Mesenchymal stem cell (in vitro differentiated cells and primary cell): ENCODE data around the gene CASKIN2.

Source experiments
- DNase-seq: peaks from one replicate; pipeline ENCODE4 v3.0.0-alpha.2; 2013
- H2AFZ ChIP-seq: one replicate; pipeline ENCODE4 v1.6.1; 2013; ENCODE audit warnings: low read depth, mild to moderate bottlenecking, control low read depth, inconsistent platforms, low read length, moderate library complexity
- H2AK5ac ChIP-seq: 2 replicates; pipeline ENCODE4 v1.6.1; 2013; ENCODE audit warnings: low read length, moderate library complexity, mild to moderate bottlenecking, inconsistent platforms; ENCODE audit not compliant: severe bottlenecking
- H2BK120ac ChIP-seq: one replicate; pipeline ENCODE4 v1.6.1; 2013; ENCODE audit warnings: low read depth, mild to moderate bottlenecking, inconsistent platforms, low read length, moderate library complexity
- H2BK12ac ChIP-seq, 2 experiments: one replicate each; pipeline ENCODE4 v1.6.1; 2013; ENCODE audit warnings: inconsistent platforms in 2 of 2, low read length in 2 of 2, mild to moderate bottlenecking in 2 of 2, moderate library complexity in 2 of 2, control low read depth in 1 of 2
- H2BK15ac ChIP-seq: one replicate; pipeline ENCODE4 v1.6.1; 2013; ENCODE audit warnings: mild to moderate bottlenecking, low read depth, inconsistent platforms; ENCODE audit not compliant: poor library complexity, severe bottlenecking
- H2BK5ac ChIP-seq: 2 replicates; pipeline ENCODE4 v1.6.1; 2013; ENCODE audit warnings: low read depth, mild to moderate bottlenecking, low read length, control low read depth, inconsistent platforms; ENCODE audit not compliant: poor library complexity, severe bottlenecking
- H3K14ac ChIP-seq, 2 experiments: one replicate each; pipeline ENCODE4 v1.6.1; 2013; ENCODE audit warnings: inconsistent platforms in 2 of 2, low read length in 2 of 2, control low read depth in 1 of 2, mild to moderate bottlenecking in 1 of 2, moderate library complexity in 1 of 2
- H3K18ac ChIP-seq, 2 experiments: one replicate each; pipeline ENCODE4 v1.6.1; 2013; ENCODE audit warnings: inconsistent platforms in 2 of 2, low read length in 2 of 2, control low read depth in 1 of 2, low read depth in 1 of 2, mild to moderate bottlenecking in 1 of 2
- H3K23ac ChIP-seq, 2 experiments: one replicate each; pipeline ENCODE4 v1.6.1; 2013; ENCODE audit warnings: inconsistent platforms in 2 of 2, low read length in 2 of 2, mild to moderate bottlenecking in 2 of 2, moderate library complexity in 2 of 2, control low read depth in 1 of 2
- H3K27ac ChIP-seq: 2 replicates; pipeline ENCODE4 v1.5.1; 2013; ENCODE audit warnings: mild to moderate bottlenecking, moderate library complexity, low read length, control low read depth, inconsistent platforms; ENCODE audit not compliant: poor library complexity, severe bottlenecking
- H3K27me3 ChIP-seq, 2 experiments: 2 replicates each; pipeline versions ENCODE4 v1.6.1 to v1.7.0; 2013; ENCODE audit warnings: low read length in 2 of 2, mild to moderate bottlenecking in 2 of 2, moderate library complexity in 2 of 2, control low read depth in 1 of 2, inconsistent platforms in 1 of 2; ENCODE audit not compliant: control insufficient read depth in 1 of 2, insufficient read depth in 1 of 2
- H3K36me3 ChIP-seq, 2 experiments: 2 replicates each; pipeline versions ENCODE4 v1.6.1 to v1.7.0; 2013; ENCODE audit warnings: low read length in 2 of 2, control low read depth in 1 of 2, inconsistent platforms in 1 of 2, low read depth in 1 of 2, mild to moderate bottlenecking in 1 of 2; ENCODE audit not compliant: insufficient read depth in 2 of 2, control insufficient read depth in 1 of 2
- H3K4ac ChIP-seq, 2 experiments: one replicate each; pipeline ENCODE4 v1.6.1; 2013; ENCODE audit warnings: inconsistent platforms in 2 of 2, low read length in 2 of 2, mild to moderate bottlenecking in 2 of 2, moderate library complexity in 2 of 2, control low read depth in 1 of 2, low read depth in 1 of 2
- H3K4me1 ChIP-seq: 2 replicates; pipeline ENCODE4 v1.6.1; 2013; ENCODE audit warnings: low read depth, low read length, control low read depth; ENCODE audit not compliant: control insufficient read depth, insufficient read depth
- H3K4me2 ChIP-seq: 2 replicates; pipeline ENCODE4 v1.6.1; 2013; ENCODE audit warnings: low read length, mild to moderate bottlenecking, inconsistent platforms; ENCODE audit not compliant: poor library complexity, severe bottlenecking
- H3K4me3 ChIP-seq, 2 experiments: 2 replicates each; pipeline versions ENCODE4 v1.5.1 to v1.7.0; 2013; ENCODE audit warnings: low read length in 2 of 2, mild to moderate bottlenecking in 2 of 2, control low read depth in 1 of 2, low read depth in 1 of 2; ENCODE audit not compliant: insufficient read depth in 1 of 2
- H3K79me1 ChIP-seq: replicated peaks from 2 replicates; pipeline ENCODE4 v1.6.1; 2013; ENCODE audit warnings: mild to moderate bottlenecking, control low read depth, low read length, inconsistent platforms; ENCODE audit not compliant: poor library complexity, severe bottlenecking
- H3K9ac ChIP-seq: 2 replicates; pipeline ENCODE4 v1.7.0; 2013; ENCODE audit warnings: mild to moderate bottlenecking, low read length, moderate library complexity
- H3K9me3 ChIP-seq: 2 replicates; pipeline ENCODE4 v1.7.0; 2013; ENCODE audit warnings: mild to moderate bottlenecking, low read length; ENCODE audit not compliant: control insufficient read depth
- H4K8ac ChIP-seq: one replicate; pipeline ENCODE4 v1.6.1; 2013; ENCODE audit warnings: inconsistent platforms, mild to moderate bottlenecking, low read length, moderate library complexity
- H4K91ac ChIP-seq: one replicate; pipeline ENCODE4 v1.6.1; 2013; ENCODE audit warnings: mild to moderate bottlenecking, low read length, inconsistent platforms
- WGBS: methylation state at CpG from one replicate; pipeline ENCODE4 v1.1.7; 2013; ENCODE audit warnings: mixed read lengths; 5-methylcytosine and 5-hydroxymethylcytosine counted together

CASKIN2 gene

DNA sequence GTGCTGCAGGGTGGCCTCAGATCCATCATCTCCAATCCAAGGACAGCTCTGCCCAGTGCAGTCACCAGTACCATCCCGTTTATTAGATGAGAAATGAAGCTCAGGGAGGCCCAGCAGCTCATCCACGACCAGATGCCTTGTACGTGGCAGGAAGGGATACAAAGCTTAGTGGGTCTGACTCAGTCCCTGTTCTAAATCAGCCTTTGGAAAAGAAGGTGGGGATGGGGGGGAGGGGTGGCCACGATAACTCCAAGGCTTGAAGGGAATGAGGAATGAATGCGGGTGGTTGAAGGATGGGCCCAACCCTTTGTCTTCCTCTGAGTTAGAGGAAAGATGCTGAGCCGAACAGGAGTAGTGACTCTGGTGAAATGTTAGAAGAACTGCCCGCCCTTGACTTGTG, 35.9 kb upstream of the CASKIN2 start:
- no peaks in the 10 kb centered on the region for H3K9me3 ChIP-seq
- 42% methylated on average over 7 of the region's 7 CpGs for WGBS
- H2BK12ac ChIP-seq = peak overlapping the region; percentile 78 to 90
- H3K4me2 ChIP-seq = no peak overlapping the region
- peak overlapping the region in 1 of 2 experiments; percentile 68 for H3K18ac ChIP-seq
- H3K79me1 ChIP-seq = no peaks in the 10 kb centered on the region
- H2AK5ac ChIP-seq = peak overlapping the region; percentile 71
- H3K36me3 ChIP-seq = no peaks in the 10 kb centered on the region
- H2AFZ ChIP-seq = no peak overlapping the region
- H3K9ac ChIP-seq = no peak overlapping the region
- peak overlapping the region; percentile 71 for H2BK120ac ChIP-seq
- peak; percentile 16 for DNase-seq
- peak overlapping the region; percentile 5 for H2BK5ac ChIP-seq
- peak overlapping the region in 1 of 2 experiments; percentile 7 for H3K14ac ChIP-seq
- no peak overlapping the region for H2BK15ac ChIP-seq
- peak overlapping the region in 1 of 2 experiments; percentile 50 for H3K23ac ChIP-seq
- peaks cover 4 to 37% of the 10 kb centered on the region in 2 experiments for H3K27me3 ChIP-seq
- no peak overlapping the region for H3K27ac ChIP-seq
- peak overlapping the region in 1 of 2 experiments; percentile 73 for H3K4ac ChIP-seq
- H4K8ac ChIP-seq = peak overlapping the region; percentile 87
- no peak overlapping the region for H3K4me3 ChIP-seq
- H3K4me1 ChIP-seq = peaks cover 28% of the 10 kb centered on the region
- peak overlapping the region; percentile 25 for H4K91ac ChIP-seq

DNA sequence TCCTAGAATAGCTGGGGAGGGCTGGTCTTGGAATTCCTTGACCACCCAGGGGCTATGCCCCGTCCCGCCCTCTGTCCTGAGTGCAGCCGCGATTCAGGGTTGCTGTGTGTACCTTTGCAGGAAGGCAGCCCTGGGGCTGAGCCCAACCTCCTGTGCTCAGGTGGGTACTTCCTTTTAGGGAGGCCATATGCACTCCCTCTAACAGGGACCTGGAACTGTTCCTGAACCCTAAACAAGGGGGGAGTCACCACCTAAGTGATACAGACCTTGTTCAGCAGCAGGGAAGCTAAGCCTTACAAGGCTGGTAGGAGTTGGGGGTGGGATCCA, 34.8 kb upstream of the CASKIN2 start:
- DNase-seq = no peak
- no peaks in the 10 kb centered on the region for H3K36me3 ChIP-seq
- H2BK15ac ChIP-seq = no peak overlapping the region
- no peaks in the 10 kb centered on the region for H3K9me3 ChIP-seq
- no peak overlapping the region for H2BK120ac ChIP-seq
- peaks cover 4 to 48% of the 10 kb centered on the region in 2 experiments for H3K27me3 ChIP-seq
- no peak overlapping the region for H3K9ac ChIP-seq
- H2BK12ac ChIP-seq = no peak overlapping the region
- no peak overlapping the region for H4K8ac ChIP-seq
- H3K4me3 ChIP-seq = no peak overlapping the region
- no peak overlapping the region for H3K23ac ChIP-seq
- no peak overlapping the region for H2AFZ ChIP-seq
- H4K91ac ChIP-seq = no peak overlapping the region
- H3K4ac ChIP-seq = no peak overlapping the region
- no peak overlapping the region for H3K18ac ChIP-seq
- no peak overlapping the region for H3K14ac ChIP-seq
- no peak overlapping the region for H3K27ac ChIP-seq
- no peak overlapping the region for H2AK5ac ChIP-seq
- H2BK5ac ChIP-seq = no peak overlapping the region
- H3K79me1 ChIP-seq = no peaks in the 10 kb centered on the region
- WGBS = 80% methylated on average over 4 of the region's 4 CpGs
- H3K4me2 ChIP-seq = no peak overlapping the region
- H3K4me1 ChIP-seq = peaks cover 22% of the 10 kb centered on the region

GRCh38 chr17:75549246-75550138, 34.2 kb upstream of the CASKIN2 start:
- H3K36me3 ChIP-seq = no peaks in the 10 kb centered on the region
- no peaks in the 10 kb centered on the region for H3K9me3 ChIP-seq
- H3K4ac ChIP-seq = peak overlapping the region in 1 of 2 experiments; percentile 24
- no peak overlapping the region for H3K9ac ChIP-seq
- peak overlapping the region; percentile 52 for H2AK5ac ChIP-seq
- H2BK15ac ChIP-seq = no peak overlapping the region
- no peaks in the 10 kb centered on the region for H3K79me1 ChIP-seq
- peak overlapping the region; percentile 24 for H2BK5ac ChIP-seq
- no peak overlapping the region for H2AFZ ChIP-seq
- peaks cover 22% of the 10 kb centered on the region for H3K4me1 ChIP-seq
- peak overlapping the region in 1 of 2 experiments; percentile 90 for H2BK12ac ChIP-seq
- no peak overlapping the region for H3K27ac ChIP-seq
- H3K18ac ChIP-seq = no peak overlapping the region
- WGBS = 67% methylated on average over 22 of the region's 22 CpGs
- no peak overlapping the region for H2BK120ac ChIP-seq
- H3K23ac ChIP-seq = peak overlapping the region in 1 of 2 experiments; percentile 26
- H3K27me3 ChIP-seq = peaks cover 4 to 53% of the 10 kb centered on the region in 2 experiments
- no peak overlapping the region for H4K8ac ChIP-seq
- no peak for DNase-seq
- no peak overlapping the region for H3K4me2 ChIP-seq
- H3K14ac ChIP-seq = peak overlapping the region in 1 of 2 experiments; percentile 51
- peak overlapping the region in 1 of 2 experiments; percentile 16 for H3K4me3 ChIP-seq
- peak overlapping the region; percentile 56 for H4K91ac ChIP-seq

DNA sequence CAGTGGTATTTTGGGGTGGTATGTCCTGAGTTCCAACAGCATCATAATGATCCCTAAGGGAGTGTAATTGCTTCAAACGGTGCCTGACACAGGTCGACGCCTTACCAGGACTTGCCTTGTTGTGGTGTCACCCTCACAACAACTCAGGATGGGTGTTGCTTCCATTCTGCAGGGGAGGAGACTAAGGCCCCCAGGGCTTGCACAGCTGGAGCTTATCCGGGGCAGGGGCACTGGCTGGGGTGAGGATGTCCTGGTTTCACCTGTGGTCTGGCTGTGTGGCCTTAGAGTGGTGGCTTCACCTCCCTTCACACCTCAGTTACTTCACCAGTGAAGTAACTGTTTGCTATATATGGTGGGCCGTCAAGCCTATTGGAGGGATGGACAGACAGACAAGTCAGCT, 33.5 kb upstream of the CASKIN2 start:
- H2BK120ac ChIP-seq = no peak overlapping the region
- H2BK15ac ChIP-seq = no peak overlapping the region
- no peak overlapping the region for H3K4me2 ChIP-seq
- WGBS = 94% methylated on average over 5 of the region's 5 CpGs
- H3K9ac ChIP-seq = no peak overlapping the region
- peaks cover 4 to 59% of the 10 kb centered on the region in 2 experiments for H3K27me3 ChIP-seq
- no peaks in the 10 kb centered on the region for H3K36me3 ChIP-seq
- H3K23ac ChIP-seq = no peak overlapping the region
- H3K14ac ChIP-seq = no peak overlapping the region
- no peak overlapping the region for H3K4ac ChIP-seq
- no peak overlapping the region for H2AK5ac ChIP-seq
- no peaks in the 10 kb centered on the region for H3K9me3 ChIP-seq
- no peak overlapping the region for H2BK5ac ChIP-seq
- DNase-seq = no peak
- no peaks in the 10 kb centered on the region for H3K79me1 ChIP-seq
- no peak overlapping the region for H2AFZ ChIP-seq
- H3K4me3 ChIP-seq = no peak overlapping the region
- H4K8ac ChIP-seq = no peak overlapping the region
- H3K27ac ChIP-seq = no peak overlapping the region
- no peak overlapping the region for H3K18ac ChIP-seq
- peaks cover 22% of the 10 kb centered on the region for H3K4me1 ChIP-seq
- H4K91ac ChIP-seq = no peak overlapping the region
- no peak overlapping the region for H2BK12ac ChIP-seq
